Uterus (tissue), 2 donors: Measurements from ENCODE around the gene TXNIP.

Experiments
- CTCF ChIP-seq, 4 experiments: fragments of 200-600 bp in 2 of 4; fragments of 450-650 bp in 2 of 4; sonication (generic) in 2 of 4; IDR thresholded peaks; one replicate each; pipeline ENCODE4 v1.5.1; 2016 to 2019; ENCODE audit warnings: antibody characterized with exemption in 4 of 4, mild to moderate bottlenecking in 2 of 4, moderate library complexity in 1 of 4
- POLR2A ChIP-seq, 2 donors: fragments of 450-650 bp; IDR thresholded peaks; one replicate each; pipeline ENCODE4 v1.6.1; 2016; ENCODE audit warnings: antibody characterized with exemption in 2 of 2, mild to moderate bottlenecking in 1 of 2, moderate library complexity in 1 of 2

GRCh38 chr1:145980457-145980994 is 15.9 kb downstream of the TXNIP start:
- TF ChIP-seq CTCF (IDR thresholded peaks at IDR 0.05) (no peak), POLR2A (IDR thresholded peaks at IDR 0.05) (no peak)
